K562 (cell line): ENCODE data around the gene COQ4. TPM values are rescaled to one million over a fixed set of nuclear protein-coding genes. Genes with fewer than 3 reads are reported as not detected.

Experiments
- ARID4B ChIP-seq: sonication (generic); formaldehyde crosslinking; IDR thresholded peaks from 2 replicates; pipeline ENCODE4 v1.8.0; 2022; ENCODE audit warnings: mild to moderate bottlenecking, missing genetic modification reagents
- FOXM1 ChIP-seq, 2 experiments: fragments of 450-650 bp in 1 of 2; sonication (generic) in 1 of 2; formaldehyde crosslinking in 1 of 2; IDR thresholded peaks; 2 replicates each; pipeline versions ENCODE4 v1.6.1 to v1.9.0; 2017 to 2022; ENCODE audit warnings: low read depth in 2 of 2, mild to moderate bottlenecking in 2 of 2, missing genetic modification reagents in 1 of 2, moderate library complexity in 1 of 2
- KLF6 ChIP-seq: fragments of 250-450 bp; sonication (Bioruptor Pico); IDR thresholded peaks from 2 replicates; pipeline ENCODE4 v1.4.0; 2020; ENCODE audit warnings: mild to moderate bottlenecking, moderate library complexity, borderline replicate concordance
- NR4A1 ChIP-seq, 2 experiments: fragments of 250-450 bp in 1 of 2; fragments of 450-650 bp in 1 of 2; sonication (Bioruptor Pico) in 1 of 2; IDR thresholded peaks; 2 replicates each; pipeline versions ENCODE4 v1.4.0 to v1.6.1; 2016 to 2020; ENCODE audit warnings: mild to moderate bottlenecking in 2 of 2, missing compliant biosample characterization in 1 of 2, missing genetic modification characterization in 1 of 2, moderate library complexity in 1 of 2
- PURB ChIP-seq: sonication (generic); formaldehyde crosslinking; IDR thresholded peaks from 2 replicates; pipeline ENCODE4 v1.9.0; 2021; ENCODE audit warnings: low read depth, mild to moderate bottlenecking, missing genetic modification reagents
- RBM14 ChIP-seq: fragments of 200-400 bp; formaldehyde crosslinking; IDR thresholded peaks from 2 replicates; pipeline ENCODE4 v1.6.1; 2018; ENCODE audit warnings: low read depth, mild to moderate bottlenecking, low read length, moderate library complexity, borderline replicate concordance; ENCODE audit not compliant: insufficient read depth
- ZNF655 ChIP-seq: fragments of 250-450 bp; sonication (Bioruptor Pico); IDR thresholded peaks from 2 replicates; pipeline ENCODE4 v1.5.0; 2021
- polyA plus RNA-seq, 8 experiments: library from polyadenylated mRNA; depleted of rRNA in 4 of 8; stranded (reverse) in 5 of 8; unstranded in 3 of 8; fragments of >200 nt; fragmentation: Nextera tagmentation in 2 of 8; fragmentation: Illumina TruSeq in 1 of 8; extraction: Ambion mirVana in 2 of 8; extraction: Trizol in 1 of 8; gene quantifications; 2 replicates each; pipeline versions ENCODE4 v1.2.1 to v1.2.3, GENCODE V29; 2011 to 2014; ENCODE audit warnings: inconsistent platforms in 1 of 8, missing spikeins in 1 of 8
- total RNA-seq, 7 experiments: library from RNA; depleted of rRNA in 6 of 7; stranded (reverse); fragments of >200 nt in 6 of 7; fragmentation: Illumina TruSeq in 2 of 7; extraction: Trizol in 2 of 7; gene quantifications; 2 replicates each; pipeline versions ENCODE4 v1.2.1 to v1.2.3, GENCODE V29; 2011 to 2021; ENCODE audit warnings: low replicate concordance in 1 of 7
- TF ChIP-seq, protein P1 (sequence below): fragments of 450-650 bp; IDR thresholded peaks from 2 replicates; pipeline ENCODE4 v1.6.1; 2016; ENCODE audit warnings: low read depth
- TF ChIP-seq, protein P2 (sequence below): sonication (generic); formaldehyde crosslinking; IDR thresholded peaks from 2 replicates; pipeline ENCODE4 v1.8.0; 2022; ENCODE audit warnings: missing genetic modification reagents, mild to moderate bottlenecking, moderate library complexity, borderline replicate concordance

The COQ4 gene
- total and polyA plus RNA-seq, 9 of the 15 experiments (the other 6 are each of a cell fraction or from before 2014, with no cell fraction given), result 9.1 to 135 (median 67.2) TPM

GRCh38 chr9:128370752-128371629 lies 48.4 kb downstream of the COQ4 start, which contains the start of gene URM1 (continued):
- TF ChIP-seq, protein P1, sequence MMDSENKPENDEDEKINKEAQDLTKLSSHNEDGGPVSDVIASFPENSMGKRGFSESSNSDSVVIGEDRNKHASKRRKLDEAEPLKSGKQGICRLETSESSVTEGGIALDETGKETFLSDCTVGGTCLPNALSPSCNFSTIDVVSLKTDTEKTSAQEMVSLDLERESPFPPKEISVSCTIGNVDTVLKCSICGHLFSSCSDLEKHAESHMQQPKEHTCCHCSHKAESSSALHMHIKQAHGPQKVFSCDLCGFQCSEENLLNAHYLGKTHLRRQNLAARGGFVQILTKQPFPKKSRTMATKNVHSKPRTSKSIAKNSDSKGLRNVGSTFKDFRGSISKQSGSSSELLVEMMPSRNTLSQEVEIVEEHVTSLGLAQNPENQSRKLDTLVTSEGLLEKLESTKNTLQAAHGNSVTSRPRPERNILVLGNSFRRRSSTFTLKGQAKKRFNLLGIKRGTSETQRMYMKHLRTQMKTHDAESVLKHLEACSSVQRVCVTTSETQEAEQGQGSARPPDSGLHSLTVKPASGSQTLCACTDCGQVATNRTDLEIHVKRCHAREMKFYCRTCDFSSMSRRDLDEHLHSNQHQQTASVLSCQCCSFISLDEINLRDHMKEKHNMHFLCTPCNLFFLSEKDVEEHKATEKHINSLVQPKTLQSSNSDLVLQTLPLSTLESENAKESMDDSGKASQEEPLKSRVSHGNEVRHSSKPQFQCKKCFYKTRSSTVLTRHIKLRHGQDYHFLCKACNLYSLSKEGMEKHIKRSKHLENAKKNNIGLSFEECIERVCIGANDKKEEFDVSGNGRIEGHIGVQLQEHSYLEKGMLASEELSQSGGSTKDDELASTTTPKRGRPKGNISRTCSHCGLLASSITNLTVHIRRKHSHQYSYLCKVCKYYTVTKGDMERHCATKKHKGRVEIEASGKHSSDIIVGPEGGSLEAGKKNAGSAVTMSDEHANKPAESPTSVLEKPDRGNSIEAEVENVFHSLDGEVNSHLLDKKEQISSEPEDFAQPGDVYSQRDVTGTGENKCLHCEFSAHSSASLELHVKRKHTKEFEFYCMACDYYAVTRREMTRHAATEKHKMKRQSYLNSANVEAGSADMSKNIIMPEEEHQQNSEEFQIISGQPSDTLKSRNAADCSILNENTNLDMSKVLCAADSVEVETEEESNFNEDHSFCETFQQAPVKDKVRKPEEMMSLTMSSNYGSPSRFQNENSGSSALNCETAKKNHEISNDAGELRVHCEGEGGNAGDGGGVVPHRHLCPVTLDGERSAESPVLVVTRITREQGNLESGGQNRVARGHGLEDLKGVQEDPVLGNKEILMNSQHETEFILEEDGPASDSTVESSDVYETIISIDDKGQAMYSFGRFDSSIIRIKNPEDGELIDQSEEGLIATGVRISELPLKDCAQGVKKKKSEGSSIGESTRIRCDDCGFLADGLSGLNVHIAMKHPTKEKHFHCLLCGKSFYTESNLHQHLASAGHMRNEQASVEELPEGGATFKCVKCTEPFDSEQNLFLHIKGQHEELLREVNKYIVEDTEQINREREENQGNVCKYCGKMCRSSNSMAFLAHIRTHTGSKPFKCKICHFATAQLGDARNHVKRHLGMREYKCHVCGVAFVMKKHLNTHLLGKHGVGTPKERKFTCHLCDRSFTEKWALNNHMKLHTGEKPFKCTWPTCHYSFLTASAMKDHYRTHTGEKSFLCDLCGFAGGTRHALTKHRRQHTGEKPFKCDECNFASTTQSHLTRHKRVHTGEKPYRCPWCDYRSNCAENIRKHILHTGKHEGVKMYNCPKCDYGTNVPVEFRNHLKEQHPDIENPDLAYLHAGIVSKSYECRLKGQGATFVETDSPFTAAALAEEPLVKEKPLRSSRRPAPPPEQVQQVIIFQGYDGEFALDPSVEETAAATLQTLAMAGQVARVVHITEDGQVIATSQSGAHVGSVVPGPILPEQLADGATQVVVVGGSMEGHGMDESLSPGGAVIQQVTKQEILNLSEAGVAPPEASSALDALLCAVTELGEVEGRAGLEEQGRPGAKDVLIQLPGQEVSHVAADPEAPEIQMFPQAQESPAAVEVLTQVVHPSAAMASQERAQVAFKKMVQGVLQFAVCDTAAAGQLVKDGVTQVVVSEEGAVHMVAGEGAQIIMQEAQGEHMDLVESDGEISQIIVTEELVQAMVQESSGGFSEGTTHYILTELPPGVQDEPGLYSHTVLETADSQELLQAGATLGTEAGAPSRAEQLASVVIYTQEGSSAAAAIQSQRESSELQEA, result no peak
- TF ChIP-seq FOXM1 (IDR thresholded peaks at IDR 0.05; ENCODE audit: low read depth), result no peak
- no peak for TF ChIP-seq FOXM1 (CRISPR knock-in tag; IDR thresholded peaks at IDR 0.05; ENCODE audit: low read depth)
- TF ChIP-seq ARID4B, result peak; percentile 86; the same call in 1 of the 2 replicates
- TF ChIP-seq ZNF655 (CRISPR knock-in tag), result no peak
- TF ChIP-seq PURB (CRISPR knock-in tag), result no peak
- no peak for TF ChIP-seq NR4A1 (CRISPR knock-in tag; IDR thresholded peaks at IDR 0.05)
- no peak for TF ChIP-seq NR4A1 (tag; IDR thresholded peaks at IDR 0.05)
- no peak for TF ChIP-seq KLF6 (CRISPR knock-in tag)
- no peak for TF ChIP-seq RBM14
- TF ChIP-seq, protein P2, sequence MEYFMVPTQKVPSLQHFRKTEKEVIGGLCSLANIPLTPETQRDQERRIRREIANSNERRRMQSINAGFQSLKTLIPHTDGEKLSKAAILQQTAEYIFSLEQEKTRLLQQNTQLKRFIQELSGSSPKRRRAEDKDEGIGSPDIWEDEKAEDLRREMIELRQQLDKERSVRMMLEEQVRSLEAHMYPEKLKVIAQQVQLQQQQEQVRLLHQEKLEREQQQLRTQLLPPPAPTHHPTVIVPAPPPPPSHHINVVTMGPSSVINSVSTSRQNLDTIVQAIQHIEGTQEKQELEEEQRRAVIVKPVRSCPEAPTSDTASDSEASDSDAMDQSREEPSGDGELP (CRISPR knock-in tag), result peak; percentile 94
